GM12878 (cell line): ENCODE data around the gene ERCC4. TPM values are rescaled to one million over a fixed set of nuclear protein-coding genes. Genes with fewer than 3 reads are reported as not detected.

Experiments used
- ATAC-seq: fragments of 200-7000 bp; cut with Tn5 transposase; 3 replicates; pipeline ENCODE4 v1.9.1; 2020; ENCODE audit warnings: mild to moderate bottlenecking, moderate library complexity
- BruUV-seq: library from RNA; stranded (reverse); fragments of 400-500 nt; replicated peaks from 2 replicates; lab custom pipeline; 2021; lab: Mats Ljungman, UMichigan
- CTCF ChIA-PET: fragments of 300-600 bp; sonication (Branson Sonifier 250); formaldehyde crosslinking; extraction: SDS; loops from one replicate; lab custom pipeline; 2021; ENCODE audit warnings: inconsistent platforms; lab: Yijun Ruan, JAX
- POLR2A ChIA-PET: fragments of 350-600 bp; formaldehyde crosslinking; extraction: SDS; loops from one replicate; lab custom pipeline; 2021; ENCODE audit warnings: inconsistent platforms; lab: Charles Lee
- RAD21 ChIA-PET: fragments of 300-600 bp; sonication (Branson Sonifier 250); formaldehyde crosslinking; loops from one replicate; lab custom pipeline; 2023; ENCODE audit warnings: antibody characterized with exemption; ENCODE audit not compliant: unreplicated experiment; lab: Charles Lee
- SMC1A ChIA-PET: fragments of 300-600 bp; sonication (Branson Sonifier 250); formaldehyde crosslinking; loops from one replicate; lab custom pipeline; 2023; ENCODE audit not compliant: unreplicated experiment, uncharacterized antibody; lab: Charles Lee
- DNase-seq: peaks from one replicate; pipeline ENCODE4 v3.0.0-alpha.2; 2011; ENCODE audit warnings: low read depth, low spot score
- FAIRE-seq: peaks from 3 replicates; lab custom pipeline; 2011; peaks lifted over from hg19 to GRCh38; lab: Jason Lieb, UNC
- H2AFZ ChIP-seq: 2 replicates; pipeline ENCODE4 v1.6.0; 2011; ENCODE audit warnings: low read depth, low read length, control low read depth; ENCODE audit not compliant: control insufficient read depth
- H3K27ac ChIP-seq: 2 replicates; pipeline ENCODE4 v1.5.1; 2011; ENCODE audit warnings: control low read depth; ENCODE audit not compliant: control insufficient read depth, insufficient read depth
- H3K27me3 ChIP-seq, 2 experiments: replicated peaks in 1 of 2; 2 replicates each; pipeline versions ENCODE4 v1.6.0 to v1.6.1; 2011; ENCODE audit warnings: low read length in 1 of 2; ENCODE audit not compliant: control insufficient read depth in 2 of 2, insufficient read depth in 2 of 2
- H3K36me3 ChIP-seq, 2 experiments: 2 replicates each; pipeline ENCODE4 v1.5.1; 2011; ENCODE audit warnings: low read length in 1 of 2; ENCODE audit not compliant: control insufficient read depth in 2 of 2, insufficient read depth in 2 of 2
- H3K4me1 ChIP-seq: 2 replicates; pipeline ENCODE4 v1.6.1; 2011; ENCODE audit warnings: mild to moderate bottlenecking, low read length, moderate library complexity, mixed read lengths; ENCODE audit not compliant: control insufficient read depth, insufficient read depth
- H3K4me2 ChIP-seq: 2 replicates; pipeline ENCODE4 v1.6.0; 2011; ENCODE audit warnings: control low read depth; ENCODE audit not compliant: control insufficient read depth, insufficient read depth
- H3K4me3 ChIP-seq: fragments of 200-600 bp; sonication (generic); 2 replicates; pipeline ENCODE4 v1.5.1; 2016
- H3K79me2 ChIP-seq: 2 replicates; pipeline ENCODE4 v1.6.0; 2011; ENCODE audit warnings: low read length; ENCODE audit not compliant: control insufficient read depth, insufficient read depth
- H3K9ac ChIP-seq: 2 replicates; pipeline ENCODE4 v1.8.0; 2011; ENCODE audit warnings: low read length, control low read depth, mixed read lengths; ENCODE audit not compliant: control insufficient read depth, insufficient read depth
- H3K9me3 ChIP-seq: replicated peaks from 3 replicates; pipeline ENCODE4 v1.5.1; 2011; ENCODE audit warnings: mild to moderate bottlenecking, low read length; ENCODE audit not compliant: control insufficient read depth, insufficient read depth
- H4K20me1 ChIP-seq: 2 replicates; pipeline ENCODE4 v1.6.0; 2011; ENCODE audit not compliant: control insufficient read depth, insufficient read depth
- HDAC6 ChIP-seq: fragments of 200-600 bp; sonication (generic); IDR thresholded peaks from one replicate; pipeline ENCODE4 v1.8.0; 2017; ENCODE audit warnings: antibody characterized with exemption; ENCODE audit not compliant: unreplicated experiment
- LARP7 ChIP-seq: fragments of 450-650 bp; IDR thresholded peaks from 2 replicates; pipeline ENCODE4 v1.6.1; 2017; ENCODE audit warnings: mild to moderate bottlenecking
- POLR2AphosphoS5 ChIP-seq: IDR thresholded peaks from 2 replicates; pipeline ENCODE4 v1.6.1; 2011; ENCODE audit warnings: mild to moderate bottlenecking, low read length, inconsistent platforms
- RAD21 ChIP-seq: IDR thresholded peaks from 2 replicates; pipeline ENCODE4 v1.6.1; 2011; ENCODE audit warnings: mild to moderate bottlenecking, low read depth, low read length, moderate library complexity; ENCODE audit not compliant: insufficient read depth
- ZBED1 ChIP-seq: IDR thresholded peaks from 2 replicates; pipeline ENCODE4 v1.6.1; 2016; ENCODE audit warnings: borderline replicate concordance
- WGBS: methylation state at CpG from one replicate; pipeline ENCODE4 v1.1.6; 2016; ENCODE audit warnings: low lambda C conversion rate; ENCODE audit not compliant: insufficient replicate concordance, insufficient coverage; ENCODE audit errors: missing lambda C conversion rate; 5-methylcytosine and 5-hydroxymethylcytosine counted together
- in situ Hi-C: fragments of 300-500 bp; cut with MboI; formaldehyde crosslinking; loops from 9 replicates; pipeline ENCODE4 v1.14.3; 2018; ENCODE audit warnings: mixed read lengths
- intact Hi-C: fragments of 100-400 bp; cut with micrococcal nuclease; formaldehyde crosslinking; loops from one replicate; pipeline ENCODE4 v1.14.2; 2022; ENCODE audit not compliant: unreplicated experiment
- polyA plus RNA-seq, 11 experiments: library from polyadenylated mRNA; depleted of rRNA in 4 of 11; unstranded in 6 of 11; stranded (reverse) in 5 of 11; fragments of >200 nt; fragmentation: Nextera tagmentation in 4 of 11; fragmentation: Illumina TruSeq in 1 of 11; extraction: Ambion mirVana in 4 of 11; extraction: Trizol in 1 of 11; gene quantifications; 1 replicate in 1 of 11; 2 replicates in 10 of 11; pipeline versions ENCODE4 v1.2.1 to v1.2.3, GENCODE V29; 2011 to 2016; ENCODE audit warnings: inconsistent platforms in 2 of 11, missing spikeins in 2 of 11, low read depth in 1 of 11
- total RNA-seq, 4 experiments: library from RNA; depleted of rRNA in 3 of 4; stranded (reverse); fragments of >200 nt in 3 of 4; fragmentation: Illumina TruSeq in 1 of 4; extraction: Trizol in 1 of 4; gene quantifications; 2 replicates each; pipeline versions ENCODE4 v1.2.1 to v1.2.3, GENCODE V29; 2013 to 2021
- TF ChIP-seq, protein P1 (sequence below): fragments of 450-650 bp; formaldehyde crosslinking; IDR thresholded peaks from 2 replicates; pipeline ENCODE4 v1.4.0; 2020; ENCODE audit warnings: mild to moderate bottlenecking, moderate library complexity
- TF ChIP-seq, protein P2 (sequence below): IDR thresholded peaks from 2 replicates; pipeline ENCODE4 v1.6.1; 2012; ENCODE audit warnings: low read depth, low read length, improper control_type of control experiment

The ERCC4 gene
- total and polyA plus RNA-seq, 10 of the 15 experiments (the other 5 are each of a cell fraction or from before 2014, with no cell fraction given), result 4.7 to 24.6 (median 8.9) TPM

DNA sequence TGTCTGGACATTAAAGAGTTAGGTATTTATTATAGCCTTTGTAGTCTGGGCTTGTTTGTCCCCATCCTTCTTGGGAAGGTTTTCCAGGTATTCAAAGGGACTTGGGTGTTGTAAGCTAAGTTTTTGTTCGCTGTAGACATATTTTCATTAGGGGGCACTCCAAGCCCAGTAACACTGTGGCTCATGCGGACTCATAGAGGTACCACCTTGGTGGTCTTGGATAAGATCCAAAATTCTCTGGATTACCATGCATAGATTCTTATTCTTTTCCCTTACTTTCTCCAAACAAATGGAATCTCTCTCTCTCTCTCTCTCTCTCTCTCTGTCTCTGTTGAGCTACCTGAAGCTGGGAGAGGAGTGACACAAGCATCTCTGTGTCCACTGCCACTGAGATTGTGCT, 48.9 kb downstream of the ERCC4 start:
- H3K27me3 ChIP-seq, result no peaks in the 10 kb centered on the region
- no peak overlapping the region for H3K4me3 ChIP-seq
- RAD21 ChIA-PET, result interaction anchor here (1.5 kb wide), 1 partner anchor 45 kb away, joined by 4 read pairs; no protein-coding TSS in a partner anchor
- POLR2A ChIA-PET, result no interaction called here
- peaks cover 4% of the 10 kb centered on the region; the same call in 1 of the 2 replicates for H3K4me1 ChIP-seq
- 97% methylated on average over 2 of the region's 2 CpGs for whole genome bisulfite sequencing
- in situ Hi-C loops, result no loop called here
- H3K9ac ChIP-seq, result no peak overlapping the region
- no TSS peak for BruUV-seq
- intact Hi-C loops, result no loop called here
- H3K79me2 ChIP-seq, result no peaks in the 10 kb centered on the region
- FAIRE-seq (no peak), ATAC-seq (no peak), DNase-seq (no peak)
- no peaks in the 10 kb centered on the region for H3K9me3 ChIP-seq
- no peak overlapping the region for H3K27ac ChIP-seq
- H4K20me1 ChIP-seq, result no peaks in the 10 kb centered on the region
- no peak overlapping the region for H3K4me2 ChIP-seq
- SMC1A ChIA-PET, result interaction anchor here (1.0 to 1.8 kb wide), 5 partner anchors 12 to 280 kb away, joined by 3 to 5 read pairs (median 3); no protein-coding TSS in a partner anchor
- H2AFZ ChIP-seq, result no peak overlapping the region
- 0 out of 2 replicates have a peak, but pooled peaks have one; percentile 27 for TF ChIP-seq RAD21
- TF ChIP-seq LARP7, result no peak
- TF ChIP-seq, protein P1, sequence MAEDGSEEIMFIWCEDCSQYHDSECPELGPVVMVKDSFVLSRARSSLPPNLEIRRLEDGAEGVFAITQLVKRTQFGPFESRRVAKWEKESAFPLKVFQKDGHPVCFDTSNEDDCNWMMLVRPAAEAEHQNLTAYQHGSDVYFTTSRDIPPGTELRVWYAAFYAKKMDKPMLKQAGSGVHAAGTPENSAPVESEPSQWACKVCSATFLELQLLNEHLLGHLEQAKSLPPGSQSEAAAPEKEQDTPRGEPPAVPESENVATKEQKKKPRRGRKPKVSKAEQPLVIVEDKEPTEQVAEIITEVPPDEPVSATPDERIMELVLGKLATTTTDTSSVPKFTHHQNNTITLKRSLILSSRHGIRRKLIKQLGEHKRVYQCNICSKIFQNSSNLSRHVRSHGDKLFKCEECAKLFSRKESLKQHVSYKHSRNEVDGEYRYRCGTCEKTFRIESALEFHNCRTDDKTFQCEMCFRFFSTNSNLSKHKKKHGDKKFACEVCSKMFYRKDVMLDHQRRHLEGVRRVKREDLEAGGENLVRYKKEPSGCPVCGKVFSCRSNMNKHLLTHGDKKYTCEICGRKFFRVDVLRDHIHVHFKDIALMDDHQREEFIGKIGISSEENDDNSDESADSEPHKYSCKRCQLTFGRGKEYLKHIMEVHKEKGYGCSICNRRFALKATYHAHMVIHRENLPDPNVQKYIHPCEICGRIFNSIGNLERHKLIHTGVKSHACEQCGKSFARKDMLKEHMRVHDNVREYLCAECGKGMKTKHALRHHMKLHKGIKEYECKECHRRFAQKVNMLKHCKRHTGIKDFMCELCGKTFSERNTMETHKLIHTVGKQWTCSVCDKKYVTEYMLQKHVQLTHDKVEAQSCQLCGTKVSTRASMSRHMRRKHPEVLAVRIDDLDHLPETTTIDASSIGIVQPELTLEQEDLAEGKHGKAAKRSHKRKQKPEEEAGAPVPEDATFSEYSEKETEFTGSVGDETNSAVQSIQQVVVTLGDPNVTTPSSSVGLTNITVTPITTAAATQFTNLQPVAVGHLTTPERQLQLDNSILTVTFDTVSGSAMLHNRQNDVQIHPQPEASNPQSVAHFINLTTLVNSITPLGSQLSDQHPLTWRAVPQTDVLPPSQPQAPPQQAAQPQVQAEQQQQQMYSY (CRISPR knock-in tag), result no peak
- no peak for TF ChIP-seq POLR2AphosphoS5
- TF ChIP-seq HDAC6, result no peak
- TF ChIP-seq ZBED1, result no peak
- TF ChIP-seq, protein P2, sequence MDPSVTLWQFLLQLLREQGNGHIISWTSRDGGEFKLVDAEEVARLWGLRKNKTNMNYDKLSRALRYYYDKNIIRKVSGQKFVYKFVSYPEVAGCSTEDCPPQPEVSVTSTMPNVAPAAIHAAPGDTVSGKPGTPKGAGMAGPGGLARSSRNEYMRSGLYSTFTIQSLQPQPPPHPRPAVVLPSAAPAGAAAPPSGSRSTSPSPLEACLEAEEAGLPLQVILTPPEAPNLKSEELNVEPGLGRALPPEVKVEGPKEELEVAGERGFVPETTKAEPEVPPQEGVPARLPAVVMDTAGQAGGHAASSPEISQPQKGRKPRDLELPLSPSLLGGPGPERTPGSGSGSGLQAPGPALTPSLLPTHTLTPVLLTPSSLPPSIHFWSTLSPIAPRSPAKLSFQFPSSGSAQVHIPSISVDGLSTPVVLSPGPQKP, result no peak
- no peaks in the 10 kb centered on the region for H3K36me3 ChIP-seq
- CTCF ChIA-PET, result interaction anchor here (0.6 to 2.5 kb wide), 10 partner anchors 12 to 558 kb away, joined by 3 to 10 read pairs (median 3); no protein-coding TSS in a partner anchor
